GM19463 (cell line): ENCODE measurements around the gene CCDC74A.
"Not testable (repeated sequence)": the region's sequence is repeated elsewhere in the genome, so short reads cannot be mapped to it uniquely, and the experiment has no call there.

Experiments
- ATAC-seq: cut with Tn5 transposase; IDR thresholded peaks from one replicate; pipeline ENCODE4 v1.9.1; 2021; ENCODE audit warnings: mild to moderate bottlenecking, moderate library complexity; ENCODE audit not compliant: unreplicated experiment

Gene CCDC74A

GRCh38 chr2:131498321-131498973 lies 29.2 kb upstream of the CCDC74A start:
- peak; percentile 95 for ATAC-seq

- not testable (repeated sequence) for ATAC-seq
Observed at GRCh38 chr2:131503587-131503986, 24.1 kb upstream of the CCDC74A start.

DNA sequence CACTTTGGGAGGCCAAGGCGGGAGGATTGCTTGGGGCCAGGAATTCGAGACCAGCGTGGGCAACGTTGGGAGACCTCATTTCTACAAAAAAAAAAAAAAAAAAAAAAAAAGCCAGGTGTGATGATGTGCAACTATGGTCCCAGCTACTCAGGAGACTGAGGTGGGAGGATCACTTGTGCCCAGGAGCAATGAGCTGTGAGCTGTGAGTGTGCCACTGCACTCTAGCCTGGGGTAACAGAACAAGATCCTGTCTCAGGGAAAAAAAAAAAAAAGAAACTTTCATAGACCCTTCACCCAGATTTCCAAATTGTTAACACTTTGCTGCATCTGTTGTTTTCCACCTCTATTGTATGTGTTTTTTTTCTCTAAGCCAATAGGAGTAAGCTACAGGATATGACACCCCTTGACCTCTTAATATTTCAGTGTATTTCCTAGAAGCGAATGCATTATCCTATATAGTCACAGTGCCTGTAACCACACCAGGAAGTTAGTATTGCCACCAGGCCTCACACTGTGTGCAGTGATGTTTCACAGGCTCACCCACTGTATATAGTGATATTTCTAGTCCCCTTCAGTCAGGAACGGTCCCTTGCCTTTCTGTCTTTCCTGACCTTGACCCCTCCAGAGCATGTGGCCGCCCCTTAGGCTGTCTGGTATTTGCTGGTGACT lies 23.5 kb upstream of the CCDC74A start:
- ATAC-seq, result not testable (repeated sequence)

GRCh38 chr2:131509615-131510014 lies 18.1 kb upstream of the CCDC74A start:
- no peak for ATAC-seq

DNA sequence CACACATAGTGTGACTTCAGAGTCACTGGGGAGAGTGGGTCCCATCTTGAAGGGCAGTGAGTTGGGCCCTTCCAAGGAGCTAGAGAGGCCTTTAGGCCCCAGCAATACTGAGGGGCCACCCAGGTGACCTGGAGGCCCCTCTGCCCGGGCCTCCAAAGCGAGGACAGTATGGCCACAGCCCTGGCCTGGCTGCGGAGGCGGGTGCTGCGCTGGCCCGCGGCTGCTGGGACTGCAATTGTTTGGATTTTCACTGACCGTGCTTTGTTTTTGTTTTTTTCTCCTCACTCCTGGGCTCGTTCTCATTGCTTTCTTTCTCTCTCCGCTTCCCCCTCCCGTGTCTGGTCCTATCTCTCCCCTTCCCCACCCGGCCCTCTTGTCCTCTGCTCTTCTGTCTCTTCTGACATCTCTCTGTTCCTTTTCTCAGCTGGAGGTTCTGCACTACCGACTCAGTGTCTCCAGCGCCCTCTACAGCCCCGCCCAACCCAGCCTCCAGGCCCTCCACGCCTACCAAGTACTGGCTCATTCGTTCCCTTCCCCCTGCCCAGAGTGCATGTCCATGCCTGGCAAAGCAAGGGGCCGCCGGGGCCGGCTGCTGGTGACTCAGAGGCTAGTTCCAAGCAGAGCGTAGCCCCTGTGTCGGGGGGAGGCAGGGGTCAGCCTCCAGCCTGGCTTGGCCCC lies 16.3 kb upstream of the CCDC74A start:
- not testable (repeated sequence) for ATAC-seq

- ATAC-seq, result not testable (repeated sequence)
Observed at GRCh38 chr2:131511969-131512870, 15.5 kb upstream of the CCDC74A start.

DNA sequence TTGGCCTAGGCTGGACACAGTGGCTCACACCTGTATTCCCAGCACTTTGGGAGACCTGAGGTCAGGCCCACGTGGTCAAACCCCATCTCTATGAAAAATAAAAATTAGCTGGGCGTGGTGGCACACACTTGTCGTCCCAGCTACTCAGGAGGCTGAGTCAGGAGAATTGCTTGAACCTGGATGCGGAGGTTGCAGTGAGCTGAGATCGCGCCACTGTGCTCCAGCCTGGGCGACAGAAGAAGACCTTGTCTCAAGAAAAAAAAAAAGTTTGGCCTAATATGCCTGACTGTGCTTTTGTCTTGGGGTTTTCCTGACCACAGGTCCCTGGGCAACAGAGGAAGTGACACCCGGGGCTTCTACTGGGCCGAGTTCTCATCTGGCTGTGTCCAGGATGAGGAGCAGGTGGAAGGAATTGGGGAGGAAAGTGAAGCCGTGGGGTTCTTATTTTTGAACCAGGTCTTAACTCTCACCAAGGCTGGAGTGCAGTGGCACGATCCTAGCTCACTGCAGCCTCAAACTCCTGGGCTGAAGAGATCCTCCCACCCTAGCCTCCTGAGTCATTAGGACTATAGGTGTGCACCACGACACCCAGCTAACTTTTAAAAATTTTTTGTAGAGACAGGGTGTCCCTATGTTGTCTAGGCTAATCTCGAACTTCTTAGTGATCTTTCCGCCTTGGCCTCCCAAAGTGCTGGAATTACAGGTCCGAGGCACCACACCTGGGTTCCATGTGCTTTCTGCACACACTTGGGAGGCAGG lies 13.1 kb upstream of the CCDC74A start:
- ATAC-seq, result peak; percentile 87

GRCh38 chr2:131515235-131515634 lies 12.5 kb upstream of the CCDC74A start:
- not testable (repeated sequence) for ATAC-seq

- no peak for ATAC-seq
Observed at GRCh38 chr2:131516011-131516410, 11.7 kb upstream of the CCDC74A start.

DNA sequence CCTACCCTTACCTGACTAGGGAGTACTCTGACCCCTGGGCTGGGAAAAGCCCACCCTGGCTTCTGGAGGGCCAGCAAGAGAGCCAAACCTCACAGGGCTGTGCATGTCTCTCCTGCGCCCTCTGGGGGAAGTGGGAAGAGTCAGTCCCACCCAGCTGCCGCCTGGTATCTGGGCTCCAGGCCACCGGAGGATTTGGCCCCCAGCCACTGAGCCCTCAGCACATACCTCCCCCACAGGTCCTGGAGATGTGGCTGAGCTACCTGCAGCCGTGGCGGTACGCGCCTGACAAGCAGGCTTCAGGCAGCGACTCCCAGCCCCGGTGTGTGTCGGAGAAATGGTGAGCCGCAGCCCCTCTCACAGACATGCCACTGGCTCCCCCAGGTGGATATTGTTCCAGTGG lies 11.1 kb upstream of the CCDC74A start:
- ATAC-seq, result not testable (repeated sequence)

GRCh38 chr2:131517106-131517831 lies 10.4 kb upstream of the CCDC74A start:
- ATAC-seq, result no peak

- not testable (repeated sequence) for ATAC-seq
Observed at GRCh38 chr2:131517856-131518255, 9.8 kb upstream of the CCDC74A start.

DNA sequence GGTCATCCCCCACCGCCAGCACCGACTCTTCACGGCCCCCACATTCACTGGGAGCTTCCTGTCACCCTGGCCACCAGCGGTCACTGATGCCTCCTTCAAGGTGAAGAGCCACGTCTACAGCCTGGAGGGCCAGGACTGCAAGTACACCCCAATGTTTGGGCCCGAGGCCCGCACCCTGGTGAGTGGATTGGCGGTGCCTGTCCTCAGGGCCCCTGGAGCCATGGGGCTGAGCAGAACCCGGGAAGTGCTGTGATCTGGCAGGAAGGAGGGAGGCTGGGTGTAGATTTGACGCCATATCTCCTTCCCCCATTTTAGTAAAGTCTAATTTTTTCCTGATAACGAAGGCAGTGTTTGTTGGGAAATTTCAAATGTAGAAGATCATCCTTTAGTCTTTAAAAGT lies 9.2 kb upstream of the CCDC74A start:
- not testable (repeated sequence) for ATAC-seq

DNA sequence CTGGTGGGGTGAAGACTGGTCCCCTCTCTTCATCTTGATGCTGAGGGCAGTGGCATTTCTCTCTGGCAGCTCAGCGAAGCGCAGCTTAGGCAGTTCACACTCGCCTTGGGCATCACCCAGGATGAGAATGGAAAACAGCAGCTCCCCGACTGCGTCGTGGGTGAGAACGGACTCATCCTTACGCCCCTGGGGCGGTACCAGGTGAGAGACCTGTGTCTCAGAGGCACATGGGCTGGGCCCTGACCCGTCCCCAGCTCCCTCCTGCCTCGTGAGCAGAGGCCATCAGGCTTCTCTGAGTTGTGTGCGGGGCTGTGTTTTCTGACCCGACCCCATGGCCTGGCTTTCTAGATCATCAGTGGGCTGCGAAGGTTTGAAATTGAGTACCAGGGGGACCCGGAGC lies 8.2 kb upstream of the CCDC74A start:
- no peak for ATAC-seq

GRCh38 chr2:131519871-131520470 lies 7.7 kb upstream of the CCDC74A start:
- not testable (repeated sequence) for ATAC-seq

DNA sequence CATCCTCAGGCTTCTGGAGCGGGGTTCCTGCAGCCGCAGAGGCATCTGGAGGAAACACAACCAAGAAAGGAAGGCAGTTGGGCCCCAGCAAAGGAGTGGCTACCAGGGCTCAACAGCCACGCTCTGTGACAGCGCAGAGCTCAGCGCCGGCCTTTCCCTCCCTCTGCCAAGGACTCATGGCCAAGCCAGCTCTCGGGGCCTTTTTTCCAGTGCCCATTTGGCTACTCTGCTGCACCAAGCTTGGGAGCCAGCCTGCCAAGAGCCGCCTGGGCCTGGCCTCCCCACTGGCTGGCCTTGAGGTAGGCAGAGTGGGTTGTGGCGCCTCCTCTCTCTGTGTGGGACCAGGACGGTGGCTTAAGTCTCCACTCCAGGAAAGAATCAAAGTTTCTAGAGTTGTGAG lies 7.2 kb upstream of the CCDC74A start:
- ATAC-seq, result no peak

DNA sequence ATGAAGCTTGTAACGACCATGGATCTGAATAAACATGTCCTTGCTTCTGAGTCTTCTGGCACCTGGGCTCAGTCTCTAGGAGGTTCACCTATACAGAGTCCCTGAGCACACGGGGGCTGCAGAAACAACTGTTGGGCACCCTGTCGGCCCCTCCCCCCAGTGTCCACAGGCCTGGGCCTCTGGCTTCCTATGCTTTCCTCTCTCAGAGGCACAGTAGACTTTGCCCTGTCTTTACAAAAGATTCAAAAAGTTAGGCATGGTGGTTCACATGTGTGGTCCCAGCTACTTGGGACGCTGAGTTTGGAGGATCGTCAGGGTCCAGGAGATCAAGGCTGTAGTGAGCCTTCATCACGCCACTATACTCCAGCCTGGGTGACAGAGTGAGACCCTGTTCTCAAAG lies 6.2 kb upstream of the CCDC74A start:
- ATAC-seq, result not testable (repeated sequence)

GRCh38 chr2:131521961-131522781 lies 5.5 kb upstream of the CCDC74A start:
- ATAC-seq, result no peak
